GM19397 (cell line): ENCODE measurements around the gene PDE4B.
"Not testable (repeated sequence)": the region's sequence is repeated elsewhere in the genome, so short reads cannot be mapped to it uniquely, and the experiment has no call there.

Experiments used
- ATAC-seq: cut with Tn5 transposase; IDR thresholded peaks from one replicate; pipeline ENCODE4 v1.9.1; 2021; ENCODE audit warnings: mild to moderate bottlenecking, moderate library complexity; ENCODE audit not compliant: unreplicated experiment

The PDE4B gene

DNA sequence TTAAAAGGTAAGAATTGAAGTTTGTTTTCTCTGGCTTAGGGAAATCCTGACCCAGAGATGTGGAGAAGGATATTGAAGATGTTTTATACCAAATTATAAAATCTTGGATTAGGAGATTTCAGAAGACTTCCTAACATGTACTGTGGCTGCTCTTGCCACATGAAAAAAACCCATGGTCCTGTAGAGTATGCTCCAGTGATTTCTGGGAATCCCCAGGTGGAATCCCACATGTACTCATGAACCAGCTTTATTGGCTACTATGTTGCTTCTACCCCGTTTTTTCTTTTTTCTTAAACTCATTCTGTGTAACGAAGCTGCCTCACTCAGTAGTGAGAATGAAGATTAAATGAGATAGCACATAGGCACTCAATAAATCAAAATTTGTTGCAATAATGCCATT lies 608.5 kb downstream of the PDE4B start:
- ATAC-seq, result no peak

DNA sequence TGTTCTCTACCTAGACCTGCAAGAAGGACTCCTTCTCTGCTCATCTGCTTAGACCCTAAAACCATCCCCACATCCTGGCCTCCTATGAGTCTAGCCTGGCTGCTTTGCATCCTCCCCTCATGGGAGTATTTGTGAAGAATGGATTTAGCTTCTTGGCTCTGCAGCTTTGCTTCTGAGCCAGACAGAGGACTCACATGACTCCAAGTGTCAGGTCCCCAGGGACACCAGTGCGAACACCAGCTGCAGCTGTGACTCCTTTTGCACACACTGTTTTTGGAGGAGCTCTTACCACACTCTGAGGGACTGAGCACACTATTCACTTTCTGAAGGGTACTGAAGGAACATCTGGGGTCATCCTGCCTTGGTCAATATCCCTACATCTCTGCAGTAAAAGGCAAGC lies 609.5 kb downstream of the PDE4B start:
- ATAC-seq, result peak; percentile 84

GRCh38 chr1:66403007-66403731 lies 610.5 kb downstream of the PDE4B start:
- no peak for ATAC-seq

- no peak for ATAC-seq
Observed at GRCh38 chr1:66405061-66405460, 612.4 kb downstream of the PDE4B start.

DNA sequence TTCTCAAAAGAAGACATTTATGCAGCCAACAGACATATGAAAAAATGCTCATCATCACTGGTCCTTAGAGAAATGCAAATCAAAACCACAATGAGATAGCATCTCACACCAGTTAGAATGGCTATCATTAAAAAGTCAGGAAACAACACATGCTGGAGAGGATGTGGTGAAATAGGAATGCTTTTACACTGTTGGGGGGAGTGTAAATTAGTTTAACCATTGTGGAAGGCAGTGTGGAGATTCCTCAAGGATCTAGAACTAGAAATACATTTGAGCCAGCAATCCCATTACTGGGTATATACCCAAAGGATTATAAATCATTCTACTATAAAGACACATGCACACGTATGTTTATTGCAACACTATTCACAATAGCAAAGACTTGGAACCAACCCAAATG lies 618.8 kb downstream of the PDE4B start:
- ATAC-seq, result not testable (repeated sequence)

GRCh38 chr1:66412704-66413103 lies 620.0 kb downstream of the PDE4B start:
- no peak for ATAC-seq

DNA sequence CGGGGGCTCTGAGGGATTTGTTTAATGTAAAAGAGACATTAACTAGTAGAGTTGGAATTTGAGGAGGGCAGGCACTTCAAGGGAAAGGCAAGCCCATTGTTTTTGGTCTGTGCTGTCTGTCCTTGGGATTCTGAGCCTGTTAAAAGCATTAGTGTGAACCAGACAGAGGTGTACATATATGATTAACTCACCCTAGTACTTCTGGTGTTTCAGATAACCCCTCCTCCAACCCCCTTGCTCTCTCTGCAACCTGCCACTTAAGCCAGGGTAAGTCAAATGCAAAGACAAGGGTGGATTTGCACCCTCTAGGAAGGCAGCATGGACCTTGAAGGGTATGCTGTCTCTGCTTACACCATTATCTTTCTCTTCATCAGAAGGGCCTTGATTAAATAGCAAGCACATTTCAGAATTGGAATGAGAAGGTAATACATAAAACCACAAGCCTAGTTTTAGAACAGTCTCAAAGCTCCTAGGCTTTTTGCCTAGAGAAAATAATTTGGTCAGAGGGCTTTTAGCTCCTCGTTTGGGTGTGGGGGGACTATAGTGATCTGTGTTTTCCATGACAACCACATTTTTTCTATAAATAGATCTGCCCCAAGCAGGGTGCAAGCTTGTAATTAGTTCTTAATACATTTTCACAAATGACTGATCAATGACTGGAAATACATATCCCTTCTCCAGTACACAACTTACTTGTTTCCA lies 620.6 kb downstream of the PDE4B start:
- peak; percentile 85 for ATAC-seq

DNA sequence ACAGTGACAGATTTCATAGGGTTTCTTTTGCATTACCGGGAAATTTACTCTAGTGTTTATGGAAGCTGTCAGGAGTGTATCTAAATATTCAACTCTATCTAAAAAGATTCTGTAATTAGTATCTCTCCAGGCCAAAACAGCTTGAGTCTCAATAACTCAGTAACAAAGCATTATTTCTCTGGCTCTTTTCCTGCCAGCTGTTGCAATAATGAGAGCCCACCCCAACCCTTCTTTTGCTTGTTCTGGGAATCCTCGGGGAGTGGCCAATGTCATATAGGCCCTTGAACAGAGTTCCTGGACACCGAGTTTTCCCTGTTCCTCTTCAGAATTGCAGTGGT lies 621.1 kb downstream of the PDE4B start:
- ATAC-seq, result no peak

GRCh38 chr1:66415281-66415680 lies 622.6 kb downstream of the PDE4B start:
- no peak for ATAC-seq

GRCh38 chr1:66415866-66416265 lies 623.2 kb downstream of the PDE4B start:
- ATAC-seq, result no peak

GRCh38 chr1:66416295-66416694 lies 623.6 kb downstream of the PDE4B start:
- no peak for ATAC-seq

DNA sequence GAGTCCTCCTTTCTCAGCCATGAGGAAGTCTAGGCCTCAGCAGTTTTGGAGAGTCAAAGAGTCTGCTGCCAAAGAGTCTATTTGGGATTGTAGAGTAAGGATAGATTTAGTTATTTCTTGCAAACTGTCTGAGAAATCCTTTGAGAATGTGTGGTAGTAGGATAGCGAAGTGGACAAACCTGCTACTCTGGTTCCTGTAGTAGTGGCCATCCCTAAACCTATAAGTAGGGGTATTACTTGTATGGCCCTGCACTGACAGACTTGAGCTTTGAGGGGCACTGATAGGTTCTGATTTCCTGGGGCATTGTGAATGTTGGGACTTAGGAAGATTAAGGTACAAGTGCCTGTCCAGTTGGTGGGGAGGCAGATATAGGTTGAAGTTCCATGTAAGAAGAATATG lies 625.3 kb downstream of the PDE4B start:
- ATAC-seq, result no peak

- not testable (repeated sequence) for ATAC-seq
Observed at GRCh38 chr1:66420171-66420570, 627.5 kb downstream of the PDE4B start.

- ATAC-seq, result not testable (repeated sequence)
Observed at GRCh38 chr1:66420906-66421305, 628.2 kb downstream of the PDE4B start.

GRCh38 chr1:66422804-66423203 lies 630.1 kb downstream of the PDE4B start:
- ATAC-seq, result no peak
